Mesothelial cell of epicardium (in vitro differentiated cells): ENCODE results near the gene ZRANB1. TPM values are rescaled to one million over a fixed set of nuclear protein-coding genes. Genes with fewer than 3 reads are reported as not detected.

Experiments used
- DNase-seq, 2 experiments: peaks; one replicate each; pipeline ENCODE4 v3.0.0; 2021; ENCODE audit warnings: low spot score in 2 of 2; ENCODE audit not compliant: unreplicated experiment in 2 of 2
- H3K27ac Mint-ChIP-seq: 2 replicates; pipeline ENCODE4 v1.8.0; 2021; ENCODE audit warnings: mixed read lengths
- H3K27me3 Mint-ChIP-seq: 2 replicates; pipeline ENCODE4 v1.8.0; 2021; ENCODE audit warnings: low read depth, mixed read lengths
- H3K36me3 Mint-ChIP-seq: 2 replicates; pipeline ENCODE4 v1.8.0; 2021; ENCODE audit warnings: mixed read lengths
- H3K4me1 Mint-ChIP-seq: 2 replicates; pipeline ENCODE4 v1.8.0; 2021; ENCODE audit warnings: mixed read lengths
- H3K4me3 Mint-ChIP-seq: 2 replicates; pipeline ENCODE4 v1.8.0; 2021; ENCODE audit warnings: mild to moderate bottlenecking, moderate library complexity, mixed read lengths
- H3K9me3 Mint-ChIP-seq: 2 replicates; pipeline ENCODE4 v1.8.0; 2021; ENCODE audit warnings: mixed read lengths
- total RNA-seq: library from RNA; stranded (reverse); gene quantifications from 3 replicates; pipeline ENCODE4 v1.2.1, GENCODE V29; 2021
- TF ChIP-seq, protein P1 (sequence below): fragments of 200-600 bp; sonication (generic); IDR thresholded peaks from one replicate; pipeline ENCODE4 v1.5.0; 2021; ENCODE audit warnings: antibody characterized with exemption; ENCODE audit not compliant: unreplicated experiment

Gene ZRANB1
- total RNA-seq, 1 donor from 2014 or later: 30.8 TPM

DNA sequence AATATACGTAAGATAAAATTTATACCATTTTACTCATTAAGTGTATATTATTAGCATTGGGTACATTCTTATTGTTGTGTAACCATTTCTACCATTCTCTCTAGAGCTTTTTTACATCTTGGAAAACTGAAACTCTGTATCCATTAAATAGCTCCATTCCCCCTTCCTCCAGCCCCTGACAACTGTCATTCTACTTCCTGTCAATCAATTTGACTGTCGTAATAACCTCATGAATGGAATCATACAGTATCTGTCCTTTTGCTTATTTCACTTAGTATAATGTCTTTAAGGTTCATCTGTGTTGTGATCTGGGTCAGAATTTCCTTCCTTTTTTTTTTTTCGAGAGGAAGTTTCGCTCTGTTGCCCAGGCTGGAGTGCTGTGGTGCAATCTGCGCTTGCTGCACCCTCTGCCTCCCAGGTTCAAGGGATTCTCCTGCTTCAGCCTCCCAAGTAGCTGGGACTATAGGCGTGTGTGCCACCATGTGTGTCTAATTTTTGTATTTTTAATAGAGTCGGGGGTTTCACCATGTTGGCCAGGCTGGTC lies 15.6 kb downstream of the ZRANB1 start:
- TF ChIP-seq, protein P1, sequence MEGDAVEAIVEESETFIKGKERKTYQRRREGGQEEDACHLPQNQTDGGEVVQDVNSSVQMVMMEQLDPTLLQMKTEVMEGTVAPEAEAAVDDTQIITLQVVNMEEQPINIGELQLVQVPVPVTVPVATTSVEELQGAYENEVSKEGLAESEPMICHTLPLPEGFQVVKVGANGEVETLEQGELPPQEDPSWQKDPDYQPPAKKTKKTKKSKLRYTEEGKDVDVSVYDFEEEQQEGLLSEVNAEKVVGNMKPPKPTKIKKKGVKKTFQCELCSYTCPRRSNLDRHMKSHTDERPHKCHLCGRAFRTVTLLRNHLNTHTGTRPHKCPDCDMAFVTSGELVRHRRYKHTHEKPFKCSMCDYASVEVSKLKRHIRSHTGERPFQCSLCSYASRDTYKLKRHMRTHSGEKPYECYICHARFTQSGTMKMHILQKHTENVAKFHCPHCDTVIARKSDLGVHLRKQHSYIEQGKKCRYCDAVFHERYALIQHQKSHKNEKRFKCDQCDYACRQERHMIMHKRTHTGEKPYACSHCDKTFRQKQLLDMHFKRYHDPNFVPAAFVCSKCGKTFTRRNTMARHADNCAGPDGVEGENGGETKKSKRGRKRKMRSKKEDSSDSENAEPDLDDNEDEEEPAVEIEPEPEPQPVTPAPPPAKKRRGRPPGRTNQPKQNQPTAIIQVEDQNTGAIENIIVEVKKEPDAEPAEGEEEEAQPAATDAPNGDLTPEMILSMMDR: no peak

DNA sequence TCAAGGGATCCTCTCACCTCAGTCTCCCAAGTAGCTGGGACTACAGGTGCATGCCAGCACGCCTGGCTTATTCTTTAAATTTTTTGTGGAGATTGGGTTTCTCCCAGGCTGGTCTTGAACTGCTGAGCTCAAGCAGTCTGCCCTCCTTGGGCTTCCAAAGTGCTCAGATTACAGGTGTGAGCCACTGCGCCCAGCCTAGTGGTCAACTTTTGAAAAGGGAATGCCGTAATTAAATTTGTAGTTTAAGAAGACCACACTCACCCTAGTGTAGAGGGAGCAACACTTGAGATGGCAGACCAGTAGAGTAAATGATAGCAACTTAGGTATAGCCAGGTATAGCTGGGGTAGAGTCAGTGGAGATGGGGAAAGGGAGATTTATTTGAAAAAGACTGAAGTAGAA lies 17.6 kb downstream of the ZRANB1 start:
- Mint-ChIP-seq H3K9me3 (no peaks in the 10 kb centered on the region), H3K27me3 (no peaks in the 10 kb centered on the region), H3K36me3 (no peaks in the 10 kb centered on the region), H3K27ac (no peak overlapping the region), H3K4me3 (no peak overlapping the region), H3K4me1 (peaks cover 10% of the 10 kb centered on the region)
- DNase-seq: no peak
- TF ChIP-seq, protein P1: no peak

More for the DNA sequence above, 15.6 kb downstream of the ZRANB1 start:
- Mint-ChIP-seq H3K4me1 (peaks cover 17% of the 10 kb centered on the region), H3K36me3 (no peaks in the 10 kb centered on the region), H3K9me3 (no peaks in the 10 kb centered on the region), H3K27me3 (no peaks in the 10 kb centered on the region), H3K4me3 (no peak overlapping the region), H3K27ac (no peak overlapping the region)
- DNase-seq: no peak

DNA sequence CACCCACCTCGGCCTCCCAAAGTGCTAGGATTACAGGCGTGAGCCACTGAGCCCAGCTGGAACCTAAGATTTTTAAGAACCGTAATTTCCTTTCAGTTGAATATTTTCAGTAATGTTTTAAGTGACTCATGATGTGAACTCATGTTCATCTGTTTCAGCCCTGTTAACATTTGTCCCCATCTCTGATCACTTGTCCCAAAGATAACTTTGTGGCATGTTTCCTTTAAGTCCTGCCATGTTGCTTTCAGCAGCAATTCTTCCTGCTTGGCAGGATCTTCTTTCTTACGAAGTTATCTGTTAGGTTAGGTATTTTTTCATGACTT lies 19.3 kb downstream of the ZRANB1 start:
- no peak for DNase-seq
- Mint-ChIP-seq H3K36me3 (no peaks in the 10 kb centered on the region), H3K4me1 (peaks cover 5% of the 10 kb centered on the region), H3K9me3 (no peaks in the 10 kb centered on the region), H3K4me3 (no peak overlapping the region), H3K27me3 (no peaks in the 10 kb centered on the region), H3K27ac (peak overlapping the region; percentile 55)
- TF ChIP-seq, protein P1: no peak

DNA sequence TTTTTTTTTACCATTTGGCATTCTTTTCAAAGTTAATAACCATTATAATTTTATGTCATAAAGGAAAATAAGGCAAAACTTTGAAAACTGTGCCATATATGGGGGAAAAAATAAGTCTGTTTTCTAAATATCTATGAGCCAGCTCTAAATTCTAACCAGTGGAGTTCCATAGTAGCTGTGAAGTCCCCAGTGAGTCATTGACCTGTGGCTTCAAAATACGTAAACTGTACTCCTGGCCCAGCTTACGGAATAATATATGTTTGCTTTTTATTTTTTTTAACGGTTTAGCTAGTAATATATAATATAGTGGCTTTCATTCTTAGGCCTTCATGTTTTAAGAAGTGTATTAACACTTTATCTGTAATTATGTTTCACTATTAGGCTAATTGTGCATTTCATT lies 20.5 kb downstream of the ZRANB1 start:
- H3K4me3 Mint-ChIP-seq: no peak overlapping the region
- DNase-seq: no peak
- no peaks in the 10 kb centered on the region for H3K9me3 Mint-ChIP-seq
- no peaks in the 10 kb centered on the region for H3K27me3 Mint-ChIP-seq
- peaks cover 4% of the 10 kb centered on the region for H3K36me3 Mint-ChIP-seq
- H3K27ac Mint-ChIP-seq: no peak overlapping the region
- TF ChIP-seq, protein P1: no peak
- peaks cover 5% of the 10 kb centered on the region for H3K4me1 Mint-ChIP-seq

DNA sequence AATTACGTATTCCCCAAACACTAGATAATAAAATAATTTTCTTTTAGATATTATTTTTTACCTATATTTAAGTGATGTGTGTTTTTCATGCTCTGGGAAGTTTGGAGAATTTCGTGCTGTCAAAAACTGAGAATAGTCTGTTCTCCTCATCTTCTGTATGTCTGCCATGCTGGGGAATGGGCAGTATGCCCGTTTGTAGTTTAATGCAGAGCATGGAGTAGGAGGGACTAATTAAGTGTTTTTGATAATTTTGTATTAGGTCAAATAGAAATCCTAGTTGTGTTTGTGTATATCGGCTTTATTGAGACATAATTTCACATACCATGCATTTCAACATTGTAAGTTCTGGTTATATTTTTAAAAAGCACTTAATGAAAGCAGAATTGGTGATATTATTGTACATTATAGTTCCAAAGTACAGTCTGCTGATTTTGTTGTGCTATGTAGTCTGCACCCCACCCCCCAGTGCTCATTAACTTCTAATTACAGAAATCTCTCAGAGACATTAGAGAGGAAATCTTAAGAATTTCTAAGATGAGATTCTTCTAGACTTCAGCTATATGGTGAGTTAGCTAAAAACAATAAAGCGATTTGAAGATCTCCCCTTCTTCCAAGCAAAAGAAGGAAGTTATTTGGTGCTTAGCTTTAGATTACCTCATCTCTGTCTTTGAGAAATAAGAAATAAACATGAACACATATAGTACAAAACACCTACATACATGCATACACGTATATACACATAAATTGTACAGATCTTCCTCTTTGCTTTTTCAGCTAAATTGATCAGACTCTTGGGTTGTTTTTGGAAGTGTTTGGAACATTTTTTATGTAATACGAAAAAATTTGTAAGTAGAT lies 22.2 kb downstream of the ZRANB1 start:
- Mint-ChIP-seq H3K27ac (no peak overlapping the region), H3K4me3 (no peak overlapping the region), H3K9me3 (no peaks in the 10 kb centered on the region), H3K4me1 (peaks cover 5% of the 10 kb centered on the region), H3K36me3 (peaks cover 12% of the 10 kb centered on the region), H3K27me3 (no peaks in the 10 kb centered on the region)
- TF ChIP-seq, protein P1: no peak
- no peak for DNase-seq
